ENCODE measurements around the gene SNRPB. TPM values are rescaled to one million over a fixed set of nuclear protein-coding genes. Genes with fewer than 3 reads are reported as not detected.

SNRPB gene
- total and polyA plus RNA-seq, 2 donors from 2014 or later: 118 to 144 TPM

DNA sequence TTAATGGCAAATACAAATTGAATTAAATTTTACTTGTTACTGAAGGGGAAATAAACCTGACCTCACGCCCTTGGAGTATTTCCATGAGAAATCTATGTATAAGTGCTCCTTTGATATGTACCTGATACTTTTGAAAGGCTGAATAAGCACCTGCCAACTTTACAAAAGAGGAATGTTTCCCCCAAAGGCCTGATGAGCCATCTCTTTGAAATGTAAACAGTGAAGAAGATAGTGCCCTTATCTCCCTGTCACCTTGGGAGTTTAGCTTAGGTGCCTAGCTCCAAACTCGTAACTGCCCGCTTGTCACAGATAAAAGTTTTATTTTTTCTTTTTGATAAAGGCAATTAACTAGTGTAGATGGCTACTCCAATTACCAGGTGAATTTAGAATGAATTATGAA, 39.2 kb upstream of the SNRPB start:
- no peak overlapping the region for H3K27ac ChIP-seq (ENCODE audit: low read depth in 2 of 2, low read length in 2 of 2)
- H3K9ac ChIP-seq (ENCODE audit: low read length in 3 of 3): no peak overlapping the region
- peaks cover 0 to 7% (median 0%) of the 10 kb centered on the region in 3 donors for H3K4me1 ChIP-seq (ENCODE audit: control insufficient read depth in 2 of 3, insufficient read depth in 2 of 3, low read depth in 1 of 3, low read length in 3 of 3)
- intact Hi-C loops (cut with DNase I): no loop called here
- TF ChIP-seq, protein P1, sequence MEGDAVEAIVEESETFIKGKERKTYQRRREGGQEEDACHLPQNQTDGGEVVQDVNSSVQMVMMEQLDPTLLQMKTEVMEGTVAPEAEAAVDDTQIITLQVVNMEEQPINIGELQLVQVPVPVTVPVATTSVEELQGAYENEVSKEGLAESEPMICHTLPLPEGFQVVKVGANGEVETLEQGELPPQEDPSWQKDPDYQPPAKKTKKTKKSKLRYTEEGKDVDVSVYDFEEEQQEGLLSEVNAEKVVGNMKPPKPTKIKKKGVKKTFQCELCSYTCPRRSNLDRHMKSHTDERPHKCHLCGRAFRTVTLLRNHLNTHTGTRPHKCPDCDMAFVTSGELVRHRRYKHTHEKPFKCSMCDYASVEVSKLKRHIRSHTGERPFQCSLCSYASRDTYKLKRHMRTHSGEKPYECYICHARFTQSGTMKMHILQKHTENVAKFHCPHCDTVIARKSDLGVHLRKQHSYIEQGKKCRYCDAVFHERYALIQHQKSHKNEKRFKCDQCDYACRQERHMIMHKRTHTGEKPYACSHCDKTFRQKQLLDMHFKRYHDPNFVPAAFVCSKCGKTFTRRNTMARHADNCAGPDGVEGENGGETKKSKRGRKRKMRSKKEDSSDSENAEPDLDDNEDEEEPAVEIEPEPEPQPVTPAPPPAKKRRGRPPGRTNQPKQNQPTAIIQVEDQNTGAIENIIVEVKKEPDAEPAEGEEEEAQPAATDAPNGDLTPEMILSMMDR (IDR thresholded peaks at IDR 0.05; ENCODE audit: borderline replicate concordance, extremely low read depth, insufficient read depth): no peak
- H3K27me3 ChIP-seq (ENCODE audit: control insufficient read depth, insufficient read depth, low read length): no peaks in the 10 kb centered on the region
- peak overlapping the region in 1 of 3 donors; percentile 8 for H3K4me3 ChIP-seq (ENCODE audit: low read length in 3 of 3)
- FAIRE-seq: no peak
- no peak for DNase-seq
- no peaks in the 10 kb centered on the region for H3K9me3 ChIP-seq (ENCODE audit: control insufficient read depth in 2 of 3, insufficient read depth in 1 of 3, low read length in 3 of 3)
- no peaks in the 10 kb centered on the region for H3K36me3 ChIP-seq (ENCODE audit: control insufficient read depth in 2 of 3, insufficient read depth in 3 of 3, low read length in 3 of 3)

- no peaks in the 10 kb centered on the region for H3K36me3 ChIP-seq (ENCODE audit: control insufficient read depth in 2 of 3, insufficient read depth in 3 of 3, low read length in 3 of 3)
- peak overlapping the region in 1 of 2 donors; percentile 85 for H3K27ac ChIP-seq (ENCODE audit: low read depth in 2 of 2, low read length in 2 of 2)
- no peak for FAIRE-seq
These were observed 38.8 kb upstream of the SNRPB start for GRCh38 chr20:2509468-2509781.

GRCh38 chr20:2508631-2509467, 38.3 kb upstream of the SNRPB start, which contains the start of gene ZNF343:
ZNF343 (minus strand) TSS chr20:2508915; CDS start chr20:2493895, 15,020 bp downstream.
- Histone ChIP-seq H3K9ac (ENCODE audit: low read length in 3 of 3) (peak within 1 kb of the TSS; percentile 55 to 97 (median 93)), H3K27ac (ENCODE audit: low read depth in 2 of 2, low read length in 2 of 2) (peak within 1 kb of the TSS; percentile 78 to 85), H3K4me1 (ENCODE audit: control insufficient read depth in 2 of 3, insufficient read depth in 2 of 3, low read depth in 1 of 3, low read length in 3 of 3) (peaks cover 0 to 7% (median 0%) of the 10 kb centered on the region in 3 donors), H3K27me3 (ENCODE audit: control insufficient read depth, insufficient read depth, low read length) (no peaks in the 10 kb centered on the region), H3K9me3 (ENCODE audit: control insufficient read depth in 2 of 3, insufficient read depth in 1 of 3, low read length in 3 of 3) (no peaks in the 10 kb centered on the region), H3K4me3 (ENCODE audit: low read length in 3 of 3) (peak within 1 kb of the TSS; percentile 80 to 98 (median 91)), H3K36me3 (ENCODE audit: control insufficient read depth in 2 of 3, insufficient read depth in 3 of 3, low read length in 3 of 3) (no peaks in the 10 kb centered on the region)
- TF ChIP-seq, protein P1 (IDR thresholded peaks at IDR 0.05; ENCODE audit: borderline replicate concordance, extremely low read depth, insufficient read depth): no peak
- intact Hi-C loops (cut with DNase I): no loop called here
- no peak for FAIRE-seq
- peak; percentile 88 to 96 (median 89) for DNase-seq

More at GRCh38 chr20:2509468-2509781, 38.8 kb upstream of the SNRPB start:
- H3K4me3 ChIP-seq (ENCODE audit: low read length in 3 of 3): peak overlapping the region; percentile 80 to 98 (median 91)
- TF ChIP-seq, protein P1 (IDR thresholded peaks at IDR 0.05; ENCODE audit: borderline replicate concordance, extremely low read depth, insufficient read depth): no peak
- intact Hi-C loops (cut with DNase I): no loop called here
- H3K27me3 ChIP-seq (ENCODE audit: control insufficient read depth, insufficient read depth, low read length): no peaks in the 10 kb centered on the region
- H3K9me3 ChIP-seq (ENCODE audit: control insufficient read depth in 2 of 3, insufficient read depth in 1 of 3, low read length in 3 of 3): no peaks in the 10 kb centered on the region
- H3K4me1 ChIP-seq (ENCODE audit: control insufficient read depth in 2 of 3, insufficient read depth in 2 of 3, low read depth in 1 of 3, low read length in 3 of 3): peaks cover 0 to 7% (median 0%) of the 10 kb centered on the region in 3 donors
- H3K9ac ChIP-seq (ENCODE audit: low read length in 3 of 3): peak overlapping the region; percentile 55 to 97 (median 68)
- DNase-seq: no peak

All from kidney (tissue), 14 donors.